CD14-positive monocyte (primary cell): ENCODE data around the gene UGT2A1. TPM values are rescaled to one million over a fixed set of nuclear protein-coding genes. Genes with fewer than 3 reads are reported as not detected.

Source experiments
- DNase-seq, 3 donors: peaks; one replicate each; pipeline ENCODE4 v3.0.0-alpha.2; 2011 to 2022
- H2AFZ ChIP-seq: 2 replicates; pipeline ENCODE4 v1.6.0; 2012; ENCODE audit warnings: mild to moderate bottlenecking, low read depth, low read length, inconsistent platforms; ENCODE audit not compliant: insufficient read depth, poor library complexity, severe bottlenecking
- H3K27ac ChIP-seq, 2 donors: 1 replicate in 1 of 2; 2 replicates in 1 of 2; pipeline ENCODE4 v1.5.1; 2012 to 2013; ENCODE audit warnings: low read length in 2 of 2, control low read depth in 1 of 2, inconsistent platforms in 1 of 2, low read depth in 1 of 2, mild to moderate bottlenecking in 1 of 2
- H3K27me3 ChIP-seq, 2 donors: one replicate each; pipeline versions ENCODE4 v1.6.0 to v1.6.1; 2011 to 2013; ENCODE audit warnings: low read length in 2 of 2; ENCODE audit not compliant: control insufficient read depth in 2 of 2, insufficient read depth in 2 of 2
- H3K36me3 ChIP-seq, 2 donors: replicated peaks in 1 of 2; 1 replicate in 1 of 2; 2 replicates in 1 of 2; pipeline versions ENCODE4 v1.5.1 to v1.6.1; 2012 to 2013; ENCODE audit warnings: low read length in 2 of 2, control low read depth in 1 of 2, inconsistent platforms in 1 of 2, mild to moderate bottlenecking in 1 of 2; ENCODE audit not compliant: insufficient read depth in 2 of 2, control insufficient read depth in 1 of 2
- H3K4me1 ChIP-seq, 2 donors: 1 replicate in 1 of 2; 2 replicates in 1 of 2; pipeline versions ENCODE4 v1.5.1 to v1.6.1; 2012 to 2013; ENCODE audit warnings: low read length in 2 of 2, control low read depth in 1 of 2, inconsistent platforms in 1 of 2, mild to moderate bottlenecking in 1 of 2, moderate library complexity in 1 of 2; ENCODE audit not compliant: insufficient read depth in 2 of 2, control insufficient read depth in 1 of 2
- H3K4me2 ChIP-seq: replicated peaks from 2 replicates; pipeline ENCODE3; 2012; ENCODE audit warnings: low read length, moderate library complexity, mild to moderate bottlenecking; ENCODE audit not compliant: poor library complexity, severe bottlenecking; ENCODE audit errors: extremely low read depth
- H3K4me3 ChIP-seq, 3 experiments: fragments of 200-600 bp in 1 of 3; sonication (generic) in 1 of 3; replicated peaks in 1 of 3; 1 replicate in 2 of 3; 2 replicates in 1 of 3; pipeline ENCODE4 v1.5.1; 2011 to 2013; ENCODE audit warnings: low read length in 3 of 3, mild to moderate bottlenecking in 3 of 3, control low read depth in 2 of 3, low read depth in 2 of 3, inconsistent platforms in 1 of 3, moderate library complexity in 1 of 3
- H3K79me2 ChIP-seq: 2 replicates; pipeline ENCODE4 v1.6.0; 2012; ENCODE audit warnings: mild to moderate bottlenecking, control low read depth, inconsistent platforms, low read length, moderate library complexity; ENCODE audit not compliant: insufficient read depth
- H3K9ac ChIP-seq: 2 replicates; pipeline ENCODE4 v1.6.0; 2017; ENCODE audit warnings: low read length, mild to moderate bottlenecking; ENCODE audit not compliant: insufficient read depth, poor library complexity, severe bottlenecking
- H3K9me3 ChIP-seq, 2 donors: replicated peaks in 1 of 2; 1 replicate in 1 of 2; 2 replicates in 1 of 2; pipeline versions ENCODE4 v1.5.1 to v1.6.1; 2012 to 2013; ENCODE audit warnings: low read length in 2 of 2, control low read depth in 1 of 2; ENCODE audit not compliant: control insufficient read depth in 1 of 2, insufficient read depth in 1 of 2
- H4K20me1 ChIP-seq: 2 replicates; pipeline ENCODE4 v1.6.0; 2012; ENCODE audit warnings: mild to moderate bottlenecking, low read length, control low read depth, moderate library complexity; ENCODE audit not compliant: insufficient read depth
- H3K27ac Mint-ChIP-seq, 7 donors: one replicate each; pipeline ENCODE4 v1.8.0; 2020; ENCODE audit warnings: mild to moderate bottlenecking in 7 of 7, mixed read lengths in 7 of 7, moderate library complexity in 6 of 7, inconsistent platforms in 2 of 7
- H3K27me3 Mint-ChIP-seq, 3 donors: one replicate each; pipeline ENCODE4 v1.8.0; 2021 to 2022; ENCODE audit warnings: low read depth in 3 of 3, mild to moderate bottlenecking in 3 of 3, mixed read lengths in 3 of 3, moderate library complexity in 3 of 3, inconsistent platforms in 1 of 3
- H3K36me3 Mint-ChIP-seq, 2 donors: one replicate each; pipeline ENCODE4 v1.8.0; 2020; ENCODE audit warnings: mixed read lengths in 2 of 2, inconsistent platforms in 1 of 2, mild to moderate bottlenecking in 1 of 2
- H3K4me1 Mint-ChIP-seq: one replicate; pipeline ENCODE4 v1.8.0; 2020; ENCODE audit warnings: mild to moderate bottlenecking, mixed read lengths
- H3K4me3 Mint-ChIP-seq, 2 donors: one replicate each; pipeline ENCODE4 v1.8.0; 2020; ENCODE audit warnings: mild to moderate bottlenecking in 2 of 2, mixed read lengths in 2 of 2, moderate library complexity in 1 of 2
- H3K9me3 Mint-ChIP-seq, 7 donors: one replicate each; pipeline ENCODE4 v1.8.0; 2020 to 2022; ENCODE audit warnings: mixed read lengths in 7 of 7, mild to moderate bottlenecking in 6 of 7, moderate library complexity in 6 of 7, inconsistent platforms in 2 of 7
- WGBS: methylation state at CpG from one replicate; pipeline ENCODE4 v1.1.5; 2013; ENCODE audit warnings: missing lambda C conversion rate; ENCODE audit not compliant: insufficient coverage; 5-methylcytosine and 5-hydroxymethylcytosine counted together
- intact Hi-C, 2 donors: fragments of 100-400 bp; cut with micrococcal nuclease; formaldehyde crosslinking; loops; one replicate each; pipeline versions ENCODE4 v1.15.0 to v1.15.1; 2023
- polyA plus RNA-seq, 3 donors: library from polyadenylated mRNA; depleted of rRNA in 1 of 3; unstranded in 2 of 3; stranded (reverse) in 1 of 3; fragments of 300-500 nt in 2 of 3; fragments of >200 nt in 1 of 3; fragmentation: Illumina TruSeq in 2 of 3; gene quantifications; 1 replicate in 2 of 3; 2 replicates in 1 of 3; pipeline ENCODE4 v1.2.3, GENCODE V29; 2012 to 2021
- TF ChIP-seq, protein P1 (sequence below): fragments of 200-600 bp; IDR thresholded peaks from one replicate; pipeline ENCODE4 v1.8.0; 2022; ENCODE audit warnings: antibody characterized with exemption, mild to moderate bottlenecking

Gene UGT2A1
- polyA plus RNA-seq, 3 donors: not detected

DNA sequence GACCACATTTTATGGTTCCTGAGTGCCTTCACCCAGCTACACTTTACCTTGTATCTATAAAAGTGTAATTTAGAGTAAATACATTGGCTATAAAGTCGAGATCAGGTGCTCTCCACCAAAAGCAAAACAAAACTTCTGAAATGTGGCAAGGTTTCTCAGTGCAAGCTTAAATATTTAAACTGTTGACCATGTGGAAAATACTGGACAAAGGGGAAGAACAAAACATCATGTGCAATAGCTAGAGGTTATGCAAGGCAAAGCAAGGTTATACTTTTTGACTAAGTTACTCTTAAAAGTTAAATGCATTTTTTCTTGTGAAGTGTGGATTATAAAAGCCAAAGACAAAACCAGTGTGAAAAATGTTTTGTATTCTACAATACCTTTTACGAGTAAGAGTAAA lies 69.5 kb downstream of the UGT2A1 start:
- no peak overlapping the region for H3K4me3 Mint-ChIP-seq
- Histone ChIP-seq H3K79me2 (no peaks in the 10 kb centered on the region), H3K27ac (no peak overlapping the region), H2AFZ (no peak overlapping the region), H3K9me3 (no peaks in the 10 kb centered on the region), H4K20me1 (no peaks in the 10 kb centered on the region), H3K36me3 (no peaks in the 10 kb centered on the region), H3K4me3 (no peak overlapping the region), H3K4me2 (no peak overlapping the region), H3K4me1 (no peaks in the 10 kb centered on the region), H3K9ac (no peak overlapping the region), H3K27me3 (no peaks in the 10 kb centered on the region)
- H3K4me1 Mint-ChIP-seq: no peaks in the 10 kb centered on the region
- no peak overlapping the region for H3K27ac Mint-ChIP-seq
- WGBS: no CpG with 5 or more reads among the region's 2 CpGs
- DNase-seq: no peak
- H3K27me3 Mint-ChIP-seq: peaks cover 0 to 2% (median 0%) of the 10 kb centered on the region in 3 donors
- intact Hi-C loops: no loop called here
- TF ChIP-seq, protein P1, sequence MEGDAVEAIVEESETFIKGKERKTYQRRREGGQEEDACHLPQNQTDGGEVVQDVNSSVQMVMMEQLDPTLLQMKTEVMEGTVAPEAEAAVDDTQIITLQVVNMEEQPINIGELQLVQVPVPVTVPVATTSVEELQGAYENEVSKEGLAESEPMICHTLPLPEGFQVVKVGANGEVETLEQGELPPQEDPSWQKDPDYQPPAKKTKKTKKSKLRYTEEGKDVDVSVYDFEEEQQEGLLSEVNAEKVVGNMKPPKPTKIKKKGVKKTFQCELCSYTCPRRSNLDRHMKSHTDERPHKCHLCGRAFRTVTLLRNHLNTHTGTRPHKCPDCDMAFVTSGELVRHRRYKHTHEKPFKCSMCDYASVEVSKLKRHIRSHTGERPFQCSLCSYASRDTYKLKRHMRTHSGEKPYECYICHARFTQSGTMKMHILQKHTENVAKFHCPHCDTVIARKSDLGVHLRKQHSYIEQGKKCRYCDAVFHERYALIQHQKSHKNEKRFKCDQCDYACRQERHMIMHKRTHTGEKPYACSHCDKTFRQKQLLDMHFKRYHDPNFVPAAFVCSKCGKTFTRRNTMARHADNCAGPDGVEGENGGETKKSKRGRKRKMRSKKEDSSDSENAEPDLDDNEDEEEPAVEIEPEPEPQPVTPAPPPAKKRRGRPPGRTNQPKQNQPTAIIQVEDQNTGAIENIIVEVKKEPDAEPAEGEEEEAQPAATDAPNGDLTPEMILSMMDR: no peak
- peaks cover 0 to 6% (median 0%) of the 10 kb centered on the region in 7 donors for H3K9me3 Mint-ChIP-seq
- H3K36me3 Mint-ChIP-seq: no peaks in the 10 kb centered on the region

DNA sequence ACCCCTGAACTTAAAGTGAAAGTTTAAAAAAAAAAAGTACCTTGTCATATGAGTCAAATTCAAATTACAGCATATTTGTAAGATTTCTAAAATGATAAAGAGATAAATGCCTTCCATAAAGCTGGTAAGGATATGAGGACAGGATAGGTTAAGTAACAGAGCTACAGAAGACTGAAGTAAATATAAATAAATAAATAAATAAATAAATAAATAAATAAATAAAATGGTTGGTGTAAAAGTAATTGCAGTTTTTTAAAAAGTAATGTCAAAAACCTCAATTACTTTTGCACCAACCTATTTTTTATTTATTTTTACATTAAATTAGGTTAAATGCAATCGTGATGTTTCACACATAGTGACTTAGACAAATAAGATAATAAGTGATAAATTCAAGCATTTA lies 75.8 kb downstream of the UGT2A1 start:
- H4K20me1 ChIP-seq: no peaks in the 10 kb centered on the region
- intact Hi-C loops: no loop called here
- no peaks in the 10 kb centered on the region for H3K27me3 ChIP-seq
- no peaks in the 10 kb centered on the region for H3K79me2 ChIP-seq
- Mint-ChIP-seq H3K27ac (no peak overlapping the region), H3K9me3 (peaks cover 0 to 6% (median 0%) of the 10 kb centered on the region in 7 donors), H3K4me3 (no peak overlapping the region), H3K4me1 (no peaks in the 10 kb centered on the region), H3K36me3 (no peaks in the 10 kb centered on the region), H3K27me3 (no peaks in the 10 kb centered on the region)
- peaks cover 0 to 8% of the 10 kb centered on the region in 2 donors for H3K9me3 ChIP-seq
- no peak overlapping the region for H3K4me2 ChIP-seq
- DNase-seq: no peak
- H3K27ac ChIP-seq: no peak overlapping the region
- no peaks in the 10 kb centered on the region for H3K4me1 ChIP-seq
- no CpG with 5 or more reads among the region's 1 CpG for WGBS
- no peaks in the 10 kb centered on the region for H3K36me3 ChIP-seq
- H3K4me3 ChIP-seq: no peak overlapping the region
- TF ChIP-seq, protein P1: no peak
- H3K9ac ChIP-seq: no peak overlapping the region
- H2AFZ ChIP-seq: no peak overlapping the region
